Measurements from ENCODE around the gene AUP1. TPM values are rescaled to one million over a fixed set of nuclear protein-coding genes. Genes with fewer than 3 reads are reported as not detected.
A peak's percentile ranks its signal among the peaks of the same experiment; 100 is the strongest.
"Not testable (repeated sequence)": the region's sequence is repeated elsewhere in the genome, so short reads cannot be mapped to it uniquely, and the experiment has no call there.

Gene AUP1
- total and polyA plus RNA-seq, 10 of the 15 experiments (the other 5 are each of a cell fraction or from before 2014, with no cell fraction given): 39.1 to 215 (median 138) TPM

DNA sequence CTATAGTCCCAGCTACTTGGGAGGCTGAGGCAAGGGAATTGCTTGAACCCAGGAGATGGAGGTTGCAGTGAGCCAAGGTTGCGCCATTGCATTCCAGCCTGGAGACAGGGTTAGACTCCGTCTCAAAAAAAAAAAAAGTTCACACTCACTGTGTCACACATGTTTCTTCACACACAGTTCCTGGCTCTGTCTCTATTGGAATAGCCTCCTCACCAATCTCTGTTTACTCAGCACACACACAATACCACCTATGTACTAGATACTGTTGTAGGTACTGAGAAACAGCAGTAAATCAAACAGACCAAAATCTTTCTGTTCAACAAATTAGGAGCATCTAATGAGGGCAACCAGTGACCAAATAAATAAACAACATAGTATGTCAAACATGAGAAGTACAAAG lies 43.4 kb downstream of the AUP1 start:
- Histone ChIP-seq H3K4me2 (ENCODE audit: control insufficient read depth, insufficient read depth) (no peak overlapping the region), H3K9me3 (replicated peaks; ENCODE audit: control insufficient read depth, insufficient read depth, low read length) (no peaks in the 10 kb centered on the region), H4K20me1 (ENCODE audit: control insufficient read depth, insufficient read depth) (no peaks in the 10 kb centered on the region; the same call in 1 of the 2 replicates), H2AFZ (ENCODE audit: control insufficient read depth, low read depth, low read length) (no peak overlapping the region), H3K27me3 (replicated peaks in 1 of 2; ENCODE audit: control insufficient read depth in 2 of 2, insufficient read depth in 2 of 2, low read length in 1 of 2) (no peaks in the 10 kb centered on the region; a peak in 1 of 4 replicates), H3K36me3 (ENCODE audit: control insufficient read depth in 2 of 2, insufficient read depth in 2 of 2, low read length in 1 of 2) (peaks cover 2 to 5% of the 10 kb centered on the region in 2 experiments; a peak in 3 of 4 replicates), H3K9ac (ENCODE audit: control insufficient read depth, insufficient read depth, low read length) (no peak overlapping the region), H3K27ac (ENCODE audit: control insufficient read depth, insufficient read depth) (no peak overlapping the region), H3K4me1 (ENCODE audit: control insufficient read depth, insufficient read depth, low read length) (peaks cover 7% of the 10 kb centered on the region), H3K4me3 (no peak overlapping the region), H3K79me2 (ENCODE audit: control insufficient read depth, insufficient read depth, low read length) (peaks cover 21% of the 10 kb centered on the region)
- DNase-seq (ENCODE audit: low read depth, low spot score) (no peak), FAIRE-seq (no peak), ATAC-seq (no peak)
- TF ChIP-seq NR2F1 (conservative IDR thresholded peaks at IDR 0.05): no peak
- no peak for TF ChIP-seq EP300 (IDR thresholded peaks at IDR 0.05; ENCODE audit: borderline replicate concordance in 1 of 2, control insufficient read depth in 1 of 2, low read depth in 2 of 2, low read length in 2 of 2)
- no peak for TF ChIP-seq POLR2AphosphoS2 (IDR thresholded peaks at IDR 0.05; ENCODE audit: low read depth, low read length)
- in situ Hi-C loops (cut with MboI) (loop anchor here (10.0 kb wide), 1 partner anchor 99 kb away; no protein-coding TSS in a partner anchor), intact Hi-C loops (cut with micrococcal nuclease; ENCODE audit: unreplicated experiment) (no loop called here)
- CTCF ChIA-PET: interaction anchor here (19.4 kb wide), 1 partner anchor 102 kb away, joined by 280 read pairs; no protein-coding TSS in a partner anchor
- POLR2A ChIA-PET: interaction anchor here (0.7 kb wide), 1 partner anchor 103 kb away, joined by 3 read pairs; no protein-coding TSS in a partner anchor
- WGBS (ENCODE audit: insufficient coverage, insufficient replicate concordance, low lambda C conversion rate, missing lambda C conversion rate): 90% methylated on average over 2 of the region's 2 CpGs
- RAD21 ChIA-PET (ENCODE audit: unreplicated experiment): interaction anchor here (0.8 kb wide), 1 partner anchor 99 kb away, joined by 4 read pairs; no protein-coding TSS in a partner anchor
- SMC1A ChIA-PET (ENCODE audit: uncharacterized antibody, unreplicated experiment): interaction anchor here (1.5 kb wide), 1 partner anchor 99 kb away, joined by 5 read pairs; no protein-coding TSS in a partner anchor
- no TSS peak for BruUV-seq (replicated peaks)

DNA sequence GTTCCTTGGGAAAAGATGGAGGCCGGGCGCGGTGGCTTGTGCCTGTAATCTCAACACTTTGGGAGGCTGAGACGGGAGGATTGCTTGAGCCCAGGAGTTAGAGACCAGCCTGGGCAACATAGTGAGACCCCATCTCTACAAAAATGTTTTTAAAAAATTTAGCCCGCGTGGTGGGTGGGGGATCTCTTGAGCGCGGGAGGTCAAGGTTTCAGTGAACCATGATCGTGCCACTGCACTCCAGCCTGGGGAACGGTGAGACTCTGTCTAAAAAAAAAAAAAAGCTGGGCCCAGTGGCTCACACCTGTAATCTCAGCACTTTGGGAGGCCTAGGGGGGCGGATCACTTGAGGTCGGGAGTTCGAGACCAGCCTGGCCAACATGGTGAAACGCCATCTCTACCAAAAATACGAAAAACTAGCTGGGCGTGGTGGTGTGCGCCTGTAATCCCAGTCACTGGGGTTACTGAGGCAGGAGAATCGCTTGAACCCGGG lies 45.8 kb downstream of the AUP1 start:
- not testable (repeated sequence) for H3K36me3 ChIP-seq (ENCODE audit: control insufficient read depth in 2 of 2, insufficient read depth in 2 of 2, low read length in 1 of 2); DNase-seq (ENCODE audit: low read depth, low spot score); ATAC-seq; H4K20me1 ChIP-seq (ENCODE audit: control insufficient read depth, insufficient read depth); FAIRE-seq; BruUV-seq (replicated peaks); H3K9me3 ChIP-seq (replicated peaks; ENCODE audit: control insufficient read depth, insufficient read depth, low read length); H3K27me3 ChIP-seq (replicated peaks in 1 of 2; ENCODE audit: control insufficient read depth in 2 of 2, insufficient read depth in 2 of 2, low read length in 1 of 2)
- peaks cover 27% of the 10 kb centered on the region for H3K79me2 ChIP-seq (ENCODE audit: control insufficient read depth, insufficient read depth, low read length)
- intact Hi-C loops (cut with micrococcal nuclease; ENCODE audit: unreplicated experiment) (loop anchor here (1.0 to 2.0 kb wide), 5 partner anchors 19 to 104 kb away; no protein-coding TSS in a partner anchor), in situ Hi-C loops (cut with MboI) (loop anchor here (10.0 kb wide), 1 partner anchor 101 kb away; no protein-coding TSS in a partner anchor)
- H2AFZ ChIP-seq (ENCODE audit: control insufficient read depth, low read depth, low read length): peak overlapping the region; percentile 100
- ChIA-PET SMC1A (ENCODE audit: uncharacterized antibody, unreplicated experiment) (interaction anchor here (0.6 to 5.7 kb wide), 12 partner anchors 10 to 791 kb away, joined by 3 to 128 read pairs (median 5); partner anchors contain the start of genes INO80B, MRPL53 and WBP1), CTCF (interaction anchor here (0.7 to 19.4 kb wide), 19 partner anchors 8 to 242 kb away, joined by 3 to 280 read pairs (median 4); partner anchors contain the start of genes AUP1, C2orf81, HTRA2 and INO80B), RAD21 (ENCODE audit: unreplicated experiment) (interaction anchor here (0.8 to 5.9 kb wide), 9 partner anchors 11 to 104 kb away, joined by 3 to 121 read pairs (median 9); partner anchors contain the start of genes AUP1, HTRA2, INO80B and MRPL53), POLR2A (interaction anchor here (0.8 to 3.6 kb wide), 9 partner anchors 11 to 105 kb away, joined by 3 to 44 read pairs (median 10); partner anchors contain the start of genes AUP1, HTRA2, INO80B and MRPL53)
- WGBS (ENCODE audit: insufficient coverage, insufficient replicate concordance, low lambda C conversion rate, missing lambda C conversion rate): 87% methylated on average over 19 of the region's 19 CpGs
- H3K4me1 ChIP-seq (ENCODE audit: control insufficient read depth, insufficient read depth, low read length): peaks cover 13% of the 10 kb centered on the region
- TF ChIP-seq, protein P1, sequence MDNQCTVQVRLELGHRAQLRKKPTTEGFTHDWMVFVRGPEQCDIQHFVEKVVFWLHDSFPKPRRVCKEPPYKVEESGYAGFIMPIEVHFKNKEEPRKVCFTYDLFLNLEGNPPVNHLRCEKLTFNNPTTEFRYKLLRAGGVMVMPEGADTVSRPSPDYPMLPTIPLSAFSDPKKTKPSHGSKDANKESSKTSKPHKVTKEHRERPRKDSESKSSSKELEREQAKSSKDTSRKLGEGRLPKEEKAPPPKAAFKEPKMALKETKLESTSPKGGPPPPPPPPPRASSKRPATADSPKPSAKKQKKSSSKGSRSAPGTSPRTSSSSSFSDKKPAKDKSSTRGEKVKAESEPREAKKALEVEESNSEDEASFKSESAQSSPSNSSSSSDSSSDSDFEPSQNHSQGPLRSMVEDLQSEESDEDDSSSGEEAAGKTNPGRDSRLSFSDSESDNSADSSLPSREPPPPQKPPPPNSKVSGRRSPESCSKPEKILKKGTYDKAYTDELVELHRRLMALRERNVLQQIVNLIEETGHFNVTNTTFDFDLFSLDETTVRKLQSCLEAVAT (IDR thresholded peaks at IDR 0.05): 0 out of 2 replicates have a peak, but pooled peaks have one; percentile 37
- peak overlapping the region; percentile 97 for H3K4me3 ChIP-seq
- peak overlapping the region; percentile 96 for H3K27ac ChIP-seq (ENCODE audit: control insufficient read depth, insufficient read depth)
- H3K9ac ChIP-seq (ENCODE audit: control insufficient read depth, insufficient read depth, low read length): peak overlapping the region; percentile 91
- H3K4me2 ChIP-seq (ENCODE audit: control insufficient read depth, insufficient read depth): peak overlapping the region; percentile 53

All from GM12878 (cell line).